ENCODE data around the gene SNX25.

SNX25 gene

DNA sequence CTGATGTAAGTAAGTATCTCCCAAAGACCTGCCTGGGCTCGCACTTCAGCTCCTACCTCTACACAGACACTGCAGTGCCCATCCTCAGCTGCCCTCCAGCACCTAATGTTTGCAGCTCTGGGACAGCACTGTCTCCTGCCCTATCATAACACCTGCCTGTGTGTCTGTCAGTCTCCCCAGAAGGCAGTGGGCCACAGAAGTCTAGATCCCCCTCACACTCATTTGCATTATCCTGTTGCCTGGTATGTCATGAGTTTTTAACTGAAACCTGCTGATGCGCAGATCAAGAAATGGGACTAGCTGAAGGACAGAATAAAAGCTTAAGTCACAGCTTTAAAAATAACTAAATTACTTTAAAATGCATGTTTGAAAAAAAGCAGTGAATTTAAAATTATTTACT lies 143.3 kb downstream of the SNX25 start:
- DNase-seq (ENCODE audit: low spot score), result no peak
- in situ Hi-C loops (cut with MboI; ENCODE audit: low sequenced_read_pairs, unreplicated experiment), result no loop called here
- no peak for TF ChIP-seq CTCF (IDR thresholded peaks at IDR 0.05; ENCODE audit: borderline replicate concordance, control extremely low read depth, extremely low read depth, insufficient read depth, missing control alignments)

- DNase-seq (ENCODE audit: low spot score), result no peak
- in situ Hi-C loops (cut with MboI; ENCODE audit: low sequenced_read_pairs, unreplicated experiment), result no loop called here
- no peak for TF ChIP-seq CTCF (IDR thresholded peaks at IDR 0.05; ENCODE audit: borderline replicate concordance, control extremely low read depth, extremely low read depth, insufficient read depth, missing control alignments)
Measured at GRCh38 chr4:185357211-185357610, 147.8 kb downstream of the SNX25 start.

- TF ChIP-seq CTCF (IDR thresholded peaks at IDR 0.05; ENCODE audit: borderline replicate concordance, control extremely low read depth, extremely low read depth, insufficient read depth, missing control alignments), result no peak
- in situ Hi-C loops (cut with MboI; ENCODE audit: low sequenced_read_pairs, unreplicated experiment), result no loop called here
- no peak for DNase-seq (ENCODE audit: low spot score)
Measured at GRCh38 chr4:185357733-185358440, 148.5 kb downstream of the SNX25 start.

GRCh38 chr4:185358514-185358913 lies 149.1 kb downstream of the SNX25 start:
- in situ Hi-C loops (cut with MboI; ENCODE audit: low sequenced_read_pairs, unreplicated experiment), result no loop called here
- no peak for DNase-seq (ENCODE audit: low spot score)
- no peak for TF ChIP-seq CTCF (IDR thresholded peaks at IDR 0.05; ENCODE audit: borderline replicate concordance, control extremely low read depth, extremely low read depth, insufficient read depth, missing control alignments)

GRCh38 chr4:185358959-185359358 lies 149.6 kb downstream of the SNX25 start:
- DNase-seq (ENCODE audit: low spot score), result no peak
- no peak for TF ChIP-seq CTCF (IDR thresholded peaks at IDR 0.05; ENCODE audit: borderline replicate concordance, control extremely low read depth, extremely low read depth, insufficient read depth, missing control alignments)
- in situ Hi-C loops (cut with MboI; ENCODE audit: low sequenced_read_pairs, unreplicated experiment), result no loop called here

DNA sequence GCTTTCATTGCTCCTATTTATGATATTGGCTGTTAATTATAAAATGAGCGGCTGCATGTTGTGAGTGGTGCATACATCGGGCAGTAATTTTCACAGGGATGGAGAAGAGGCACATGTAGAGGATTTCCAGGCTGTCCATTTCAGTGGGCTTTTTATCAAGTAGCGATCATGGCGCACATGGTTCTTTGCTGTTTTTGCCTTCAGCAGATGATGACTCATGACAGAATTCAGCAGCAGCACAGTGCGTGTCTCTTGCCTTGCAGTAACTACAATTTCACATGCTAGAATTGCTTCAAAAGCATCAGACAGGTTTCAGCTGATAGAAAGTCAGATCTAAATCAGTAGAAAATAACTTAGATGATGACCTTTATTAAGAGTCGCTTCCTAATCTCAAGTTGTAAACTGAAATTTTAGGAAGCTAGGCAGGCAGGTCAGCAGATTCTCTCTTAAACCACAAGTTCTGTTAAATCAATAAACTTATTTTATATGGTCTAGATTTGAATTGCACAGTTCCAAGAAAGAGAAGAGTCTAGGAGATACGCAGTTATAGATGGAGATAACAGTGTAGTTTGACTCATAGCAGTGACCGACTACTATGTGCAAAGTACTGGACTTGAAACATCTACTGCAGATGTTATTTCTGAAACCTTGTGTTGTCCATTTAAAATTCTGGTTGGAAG lies 150.5 kb downstream of the SNX25 start:
- no peak for DNase-seq (ENCODE audit: low spot score)
- in situ Hi-C loops (cut with MboI; ENCODE audit: low sequenced_read_pairs, unreplicated experiment), result no loop called here

More for the DNA sequence above, 150.5 kb downstream of the SNX25 start:
- no peak for TF ChIP-seq CTCF (IDR thresholded peaks at IDR 0.05; ENCODE audit: borderline replicate concordance, control extremely low read depth, extremely low read depth, insufficient read depth, missing control alignments)
